WTC11 (cell line): Measurements from ENCODE around the gene NGF. TPM values are rescaled to one million over a fixed set of nuclear protein-coding genes. Genes with fewer than 3 reads are reported as not detected.

Source experiments
- ATAC-seq: fragments of 200-7000 bp; cut with Tn5 transposase; 2 replicates; pipeline ENCODE4 v1.10.0; 2021; ENCODE audit warnings: mild to moderate bottlenecking, moderate library complexity
- CTCF ChIA-PET: fragments of 300-600 bp; sonication (Branson Sonifier 250); formaldehyde crosslinking; loops from one replicate; lab custom pipeline; 2021; ENCODE audit warnings: antibody characterized with exemption; lab: Charles Lee
- POLR2A ChIA-PET: fragments of 350-600 bp; sonication (Branson Sonifier 250); formaldehyde crosslinking; loops from one replicate; lab custom pipeline; 2021; ENCODE audit warnings: antibody characterized with exemption; lab: Charles Lee
- DNase-seq: peaks from one replicate; pipeline ENCODE4 v3.0.0; 2021; ENCODE audit warnings: low spot score
- H3K27ac Mint-ChIP-seq: 2 replicates; pipeline ENCODE4 v1.8.0; 2021; ENCODE audit warnings: mixed read lengths
- H3K27me3 Mint-ChIP-seq: 2 replicates; pipeline ENCODE4 v1.8.0; 2021; ENCODE audit warnings: low read depth, mild to moderate bottlenecking, moderate library complexity, mixed read lengths
- H3K36me3 Mint-ChIP-seq: 2 replicates; pipeline ENCODE4 v1.8.0; 2021; ENCODE audit warnings: mixed read lengths
- H3K4me1 Mint-ChIP-seq: 2 replicates; pipeline ENCODE4 v1.8.0; 2022; ENCODE audit warnings: mixed read lengths
- H3K4me3 Mint-ChIP-seq: 2 replicates; pipeline ENCODE4 v1.8.0; 2021; ENCODE audit warnings: mild to moderate bottlenecking, moderate library complexity, mixed read lengths
- H3K9me3 Mint-ChIP-seq: 2 replicates; pipeline ENCODE4 v1.8.0; 2021; ENCODE audit warnings: mixed read lengths
- ATF1 ChIP-seq: sonication (generic); formaldehyde crosslinking; IDR thresholded peaks from 2 replicates; pipeline ENCODE4 v1.8.1; 2023; ENCODE audit warnings: mild to moderate bottlenecking, moderate library complexity, missing genetic modification reagents
- ATF3 ChIP-seq: sonication (generic); formaldehyde crosslinking; conservative IDR thresholded peaks from 2 replicates; pipeline ENCODE4 v1.8.1; 2022; ENCODE audit warnings: mild to moderate bottlenecking, missing genetic modification reagents
- ATF6 ChIP-seq: sonication (generic); formaldehyde crosslinking; IDR thresholded peaks from 2 replicates; pipeline ENCODE4 v1.8.1; 2023; ENCODE audit warnings: mild to moderate bottlenecking, missing genetic modification reagents
- CREM ChIP-seq: sonication (generic); formaldehyde crosslinking; IDR thresholded peaks from 2 replicates; pipeline ENCODE4 v1.8.1; 2022; ENCODE audit warnings: mild to moderate bottlenecking, missing genetic modification reagents, moderate library complexity
- IRF2 ChIP-seq: sonication (generic); formaldehyde crosslinking; IDR thresholded peaks from 2 replicates; pipeline ENCODE4 v1.8.0; 2022; ENCODE audit warnings: low read depth, missing genetic modification reagents, borderline replicate concordance
- MAX ChIP-seq: sonication (generic); formaldehyde crosslinking; IDR thresholded peaks from 2 replicates; pipeline ENCODE4 v1.8.0; 2022; ENCODE audit warnings: mild to moderate bottlenecking, missing genetic modification reagents
- NR1H2 ChIP-seq: sonication (generic); formaldehyde crosslinking; IDR thresholded peaks from 2 replicates; pipeline ENCODE4 v1.9.0; 2021; ENCODE audit warnings: mild to moderate bottlenecking, moderate library complexity, missing genetic modification reagents
- PRRX2 ChIP-seq: fragments of 250-450 bp; sonication (Bioruptor Pico); IDR thresholded peaks from 2 replicates; pipeline ENCODE4 v1.8.0; 2021; ENCODE audit warnings: mild to moderate bottlenecking
- SMAD4 ChIP-seq: sonication (generic); formaldehyde crosslinking; IDR thresholded peaks from 2 replicates; pipeline ENCODE4 v1.8.0; 2022; ENCODE audit warnings: mild to moderate bottlenecking, missing genetic modification reagents
- SOX15 ChIP-seq: fragments of 250-450 bp; sonication (Bioruptor Pico); IDR thresholded peaks from 2 replicates; pipeline ENCODE4 v1.9.0; 2021; ENCODE audit warnings: mild to moderate bottlenecking
- TCF7 ChIP-seq: sonication (generic); formaldehyde crosslinking; IDR thresholded peaks from 2 replicates; pipeline ENCODE4 v1.8.0; 2022; ENCODE audit warnings: mild to moderate bottlenecking, low read depth, missing genetic modification reagents, moderate library complexity
- ZBTB43 ChIP-seq: sonication (generic); formaldehyde crosslinking; IDR thresholded peaks from 2 replicates; pipeline ENCODE4 v1.8.1; 2023; ENCODE audit warnings: mild to moderate bottlenecking, missing genetic modification reagents
- ZNF317 ChIP-seq: sonication (generic); formaldehyde crosslinking; IDR thresholded peaks from 2 replicates; pipeline ENCODE4 v1.8.1; 2023; ENCODE audit warnings: low read depth, mild to moderate bottlenecking, moderate library complexity, missing genetic modification reagents, borderline replicate concordance
- total RNA-seq: library from RNA; stranded (reverse); gene quantifications from 3 replicates; pipeline ENCODE4 v1.2.3, GENCODE V29; 2021
- TF ChIP-seq, protein P1 (sequence below): sonication (generic); formaldehyde crosslinking; IDR thresholded peaks from 2 replicates; pipeline ENCODE4 v1.8.1; 2023; ENCODE audit warnings: mild to moderate bottlenecking, missing genetic modification reagents, borderline replicate concordance
- TF ChIP-seq, protein P2 (sequence below): sonication (generic); formaldehyde crosslinking; IDR thresholded peaks from 2 replicates; pipeline ENCODE4 v1.8.1; 2023; ENCODE audit warnings: mild to moderate bottlenecking, missing genetic modification reagents, moderate library complexity
- TF ChIP-seq, protein P3 (sequence below): fragments of 250-450 bp; sonication (Bioruptor Pico); IDR thresholded peaks from 2 replicates; pipeline ENCODE4 v1.9.0; 2021; ENCODE audit warnings: moderate library complexity, mild to moderate bottlenecking, inconsistent platforms, borderline replicate concordance
- TF ChIP-seq, protein P4 (sequence below): sonication (generic); formaldehyde crosslinking; IDR thresholded peaks from 2 replicates; pipeline ENCODE4 v1.8.1; 2022; ENCODE audit warnings: mild to moderate bottlenecking, missing genetic modification reagents, moderate library complexity, borderline replicate concordance
- TF ChIP-seq, protein P5 (sequence below): sonication (generic); formaldehyde crosslinking; conservative IDR thresholded peaks from 2 replicates; pipeline ENCODE4 v1.8.1; 2023; ENCODE audit warnings: mild to moderate bottlenecking, low read depth, missing genetic modification reagents, moderate library complexity

The NGF gene
- total RNA-seq, 1 experiment from 2014 or later: 0.55 TPM

- TF ChIP-seq, protein P1, sequence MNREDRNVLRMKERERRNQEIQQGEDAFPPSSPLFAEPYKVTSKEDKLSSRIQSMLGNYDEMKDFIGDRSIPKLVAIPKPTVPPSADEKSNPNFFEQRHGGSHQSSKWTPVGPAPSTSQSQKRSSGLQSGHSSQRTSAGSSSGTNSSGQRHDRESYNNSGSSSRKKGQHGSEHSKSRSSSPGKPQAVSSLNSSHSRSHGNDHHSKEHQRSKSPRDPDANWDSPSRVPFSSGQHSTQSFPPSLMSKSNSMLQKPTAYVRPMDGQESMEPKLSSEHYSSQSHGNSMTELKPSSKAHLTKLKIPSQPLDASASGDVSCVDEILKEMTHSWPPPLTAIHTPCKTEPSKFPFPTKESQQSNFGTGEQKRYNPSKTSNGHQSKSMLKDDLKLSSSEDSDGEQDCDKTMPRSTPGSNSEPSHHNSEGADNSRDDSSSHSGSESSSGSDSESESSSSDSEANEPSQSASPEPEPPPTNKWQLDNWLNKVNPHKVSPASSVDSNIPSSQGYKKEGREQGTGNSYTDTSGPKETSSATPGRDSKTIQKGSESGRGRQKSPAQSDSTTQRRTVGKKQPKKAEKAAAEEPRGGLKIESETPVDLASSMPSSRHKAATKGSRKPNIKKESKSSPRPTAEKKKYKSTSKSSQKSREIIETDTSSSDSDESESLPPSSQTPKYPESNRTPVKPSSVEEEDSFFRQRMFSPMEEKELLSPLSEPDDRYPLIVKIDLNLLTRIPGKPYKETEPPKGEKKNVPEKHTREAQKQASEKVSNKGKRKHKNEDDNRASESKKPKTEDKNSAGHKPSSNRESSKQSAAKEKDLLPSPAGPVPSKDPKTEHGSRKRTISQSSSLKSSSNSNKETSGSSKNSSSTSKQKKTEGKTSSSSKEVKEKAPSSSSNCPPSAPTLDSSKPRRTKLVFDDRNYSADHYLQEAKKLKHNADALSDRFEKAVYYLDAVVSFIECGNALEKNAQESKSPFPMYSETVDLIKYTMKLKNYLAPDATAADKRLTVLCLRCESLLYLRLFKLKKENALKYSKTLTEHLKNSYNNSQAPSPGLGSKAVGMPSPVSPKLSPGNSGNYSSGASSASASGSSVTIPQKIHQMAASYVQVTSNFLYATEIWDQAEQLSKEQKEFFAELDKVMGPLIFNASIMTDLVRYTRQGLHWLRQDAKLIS (CRISPR knock-in tag): no peak
- TF ChIP-seq IRF2 (CRISPR knock-in tag) (no peak), TCF7 (CRISPR knock-in tag) (no peak)
- TF ChIP-seq, protein P2, sequence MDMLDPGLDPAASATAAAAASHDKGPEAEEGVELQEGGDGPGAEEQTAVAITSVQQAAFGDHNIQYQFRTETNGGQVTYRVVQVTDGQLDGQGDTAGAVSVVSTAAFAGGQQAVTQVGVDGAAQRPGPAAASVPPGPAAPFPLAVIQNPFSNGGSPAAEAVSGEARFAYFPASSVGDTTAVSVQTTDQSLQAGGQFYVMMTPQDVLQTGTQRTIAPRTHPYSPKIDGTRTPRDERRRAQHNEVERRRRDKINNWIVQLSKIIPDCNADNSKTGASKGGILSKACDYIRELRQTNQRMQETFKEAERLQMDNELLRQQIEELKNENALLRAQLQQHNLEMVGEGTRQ: no peak
Observed at GRCh38 chr1:115306146-115306545, 31.9 kb downstream of the NGF start (continued).

DNA sequence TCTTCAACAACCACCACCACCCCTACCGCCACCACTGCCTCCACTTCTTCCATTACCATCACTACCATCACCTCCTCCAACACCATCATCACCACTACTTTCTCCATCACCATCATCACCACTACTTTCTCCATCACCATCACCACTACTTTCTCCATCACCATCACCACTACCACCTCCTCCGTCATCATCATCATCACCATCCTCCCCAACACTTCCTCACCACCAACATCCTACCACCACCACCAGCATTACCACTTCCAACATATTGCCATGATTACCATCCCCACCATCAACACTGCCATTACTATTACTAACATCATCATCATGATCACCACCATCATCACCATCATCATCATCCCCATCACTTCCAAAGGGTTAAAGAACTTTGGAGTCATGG, 34.7 kb downstream of the NGF start:
- Mint-ChIP-seq H3K4me3 (no peak overlapping the region), H3K9me3 (peaks cover 5% of the 10 kb centered on the region), H3K36me3 (no peaks in the 10 kb centered on the region), H3K4me1 (peaks cover 25% of the 10 kb centered on the region), H3K27ac (no peak overlapping the region), H3K27me3 (no peaks in the 10 kb centered on the region)
- ChIA-PET CTCF (no interaction called here), POLR2A (no interaction called here)
- DNase-seq (no peak), ATAC-seq (no peak)
- TF ChIP-seq, protein P3, sequence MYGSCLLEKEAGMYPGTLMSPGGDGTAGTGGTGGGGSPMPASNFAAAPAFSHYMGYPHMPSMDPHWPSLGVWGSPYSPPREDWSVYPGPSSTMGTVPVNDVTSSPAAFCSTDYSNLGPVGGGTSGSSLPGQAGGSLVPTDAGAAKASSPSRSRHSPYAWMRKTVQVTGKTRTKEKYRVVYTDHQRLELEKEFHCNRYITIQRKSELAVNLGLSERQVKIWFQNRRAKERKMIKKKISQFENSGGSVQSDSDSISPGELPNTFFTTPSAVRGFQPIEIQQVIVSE (CRISPR knock-in tag): no peak
- TF ChIP-seq CREM (no peak), SMAD4 (CRISPR knock-in tag) (no peak)
- TF ChIP-seq, protein P4, sequence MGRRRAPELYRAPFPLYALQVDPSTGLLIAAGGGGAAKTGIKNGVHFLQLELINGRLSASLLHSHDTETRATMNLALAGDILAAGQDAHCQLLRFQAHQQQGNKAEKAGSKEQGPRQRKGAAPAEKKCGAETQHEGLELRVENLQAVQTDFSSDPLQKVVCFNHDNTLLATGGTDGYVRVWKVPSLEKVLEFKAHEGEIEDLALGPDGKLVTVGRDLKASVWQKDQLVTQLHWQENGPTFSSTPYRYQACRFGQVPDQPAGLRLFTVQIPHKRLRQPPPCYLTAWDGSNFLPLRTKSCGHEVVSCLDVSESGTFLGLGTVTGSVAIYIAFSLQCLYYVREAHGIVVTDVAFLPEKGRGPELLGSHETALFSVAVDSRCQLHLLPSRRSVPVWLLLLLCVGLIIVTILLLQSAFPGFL (CRISPR knock-in tag): no peak
- TF ChIP-seq, protein P5, sequence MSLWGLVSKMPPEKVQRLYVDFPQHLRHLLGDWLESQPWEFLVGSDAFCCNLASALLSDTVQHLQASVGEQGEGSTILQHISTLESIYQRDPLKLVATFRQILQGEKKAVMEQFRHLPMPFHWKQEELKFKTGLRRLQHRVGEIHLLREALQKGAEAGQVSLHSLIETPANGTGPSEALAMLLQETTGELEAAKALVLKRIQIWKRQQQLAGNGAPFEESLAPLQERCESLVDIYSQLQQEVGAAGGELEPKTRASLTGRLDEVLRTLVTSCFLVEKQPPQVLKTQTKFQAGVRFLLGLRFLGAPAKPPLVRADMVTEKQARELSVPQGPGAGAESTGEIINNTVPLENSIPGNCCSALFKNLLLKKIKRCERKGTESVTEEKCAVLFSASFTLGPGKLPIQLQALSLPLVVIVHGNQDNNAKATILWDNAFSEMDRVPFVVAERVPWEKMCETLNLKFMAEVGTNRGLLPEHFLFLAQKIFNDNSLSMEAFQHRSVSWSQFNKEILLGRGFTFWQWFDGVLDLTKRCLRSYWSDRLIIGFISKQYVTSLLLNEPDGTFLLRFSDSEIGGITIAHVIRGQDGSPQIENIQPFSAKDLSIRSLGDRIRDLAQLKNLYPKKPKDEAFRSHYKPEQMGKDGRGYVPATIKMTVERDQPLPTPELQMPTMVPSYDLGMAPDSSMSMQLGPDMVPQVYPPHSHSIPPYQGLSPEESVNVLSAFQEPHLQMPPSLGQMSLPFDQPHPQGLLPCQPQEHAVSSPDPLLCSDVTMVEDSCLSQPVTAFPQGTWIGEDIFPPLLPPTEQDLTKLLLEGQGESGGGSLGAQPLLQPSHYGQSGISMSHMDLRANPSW (CRISPR knock-in tag): no peak
- TF ChIP-seq, protein P2: no peak

DNA sequence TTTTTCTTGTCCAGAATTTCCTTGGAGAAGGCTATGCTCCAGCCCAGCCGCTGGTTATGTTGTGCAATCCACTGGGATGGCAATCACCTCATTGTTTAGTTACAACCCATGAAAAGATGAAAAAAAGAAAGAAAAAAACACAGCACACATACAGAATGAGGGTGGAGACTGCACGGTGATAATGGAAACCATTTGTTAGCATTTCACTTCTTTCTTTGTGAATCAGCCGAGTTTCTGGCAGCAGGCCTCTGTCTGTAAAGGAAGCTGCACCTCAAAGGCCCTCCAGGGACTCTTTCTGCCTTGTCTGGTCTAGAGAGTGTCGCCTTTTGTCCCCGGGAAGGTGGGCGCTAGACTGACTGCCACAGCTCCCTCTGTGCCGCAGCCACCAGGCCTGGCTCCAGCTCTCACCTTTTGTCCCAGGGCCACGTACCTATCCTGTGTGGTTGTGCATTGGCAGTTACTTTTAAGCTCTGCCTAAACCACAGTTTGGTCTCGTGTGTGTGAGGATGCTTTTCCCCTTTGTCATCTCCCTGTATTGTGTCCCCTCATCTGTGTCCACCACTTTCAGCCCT, 35.6 kb downstream of the NGF start:
- no peak for DNase-seq
- peaks cover 5% of the 10 kb centered on the region for H3K9me3 Mint-ChIP-seq
- H3K27me3 Mint-ChIP-seq: no peaks in the 10 kb centered on the region
- ChIA-PET CTCF (interaction anchor here (2.9 kb wide), 1 partner anchor 27 kb away, joined by 14 read pairs; no protein-coding TSS in a partner anchor), POLR2A (no interaction called here)
- peaks cover 29% of the 10 kb centered on the region for H3K4me1 Mint-ChIP-seq
- H3K4me3 Mint-ChIP-seq: no peak overlapping the region
- no peak overlapping the region for H3K27ac Mint-ChIP-seq
- no peaks in the 10 kb centered on the region for H3K36me3 Mint-ChIP-seq
- no peak for ATAC-seq
- TF ChIP-seq ATF3 (CRISPR knock-in tag) (no peak), ZNF317 (CRISPR knock-in tag) (no peak), ATF1 (CRISPR knock-in tag) (no peak), SOX15 (CRISPR knock-in tag) (no peak), ATF6 (CRISPR knock-in tag) (no peak), ZBTB43 (CRISPR knock-in tag) (no peak), NR1H2 (CRISPR knock-in tag) (no peak), PRRX2 (CRISPR knock-in tag) (no peak), MAX (CRISPR knock-in tag) (no peak)
